GM15510 (cell line): Measurements from ENCODE around the gene CDC42EP2.

Source experiments
- POLR2A ChIP-seq: IDR thresholded peaks from 3 replicates; pipeline ENCODE4 v1.6.1; 2011; ENCODE audit warnings: borderline replicate concordance; ENCODE audit not compliant: insufficient read length; ENCODE audit errors: extremely low read depth

Gene CDC42EP2

GRCh38 chr11:65293909-65294381 lies 20.7 kb upstream of the CDC42EP2 start:
- no peak for TF ChIP-seq POLR2A

GRCh38 chr11:65295001-65295400 lies 19.7 kb upstream of the CDC42EP2 start:
- no peak for TF ChIP-seq POLR2A

GRCh38 chr11:65295571-65296341 lies 18.9 kb upstream of the CDC42EP2 start:
- TF ChIP-seq POLR2A, result no peak

GRCh38 chr11:65297026-65297672 lies 17.5 kb upstream of the CDC42EP2 start:
- no peak for TF ChIP-seq POLR2A

- no peak for TF ChIP-seq POLR2A
Observed at GRCh38 chr11:65298131-65298535, 16.5 kb upstream of the CDC42EP2 start.

- no peak for TF ChIP-seq POLR2A
Observed at GRCh38 chr11:65298655-65299179, 15.9 kb upstream of the CDC42EP2 start.

- TF ChIP-seq POLR2A, result no peak
Observed at GRCh38 chr11:65300621-65301275, 13.9 kb upstream of the CDC42EP2 start.

GRCh38 chr11:65301491-65302329 lies 13.0 kb upstream of the CDC42EP2 start:
- TF ChIP-seq POLR2A, result no peak

GRCh38 chr11:65303555-65303954 lies 11.1 kb upstream of the CDC42EP2 start:
- TF ChIP-seq POLR2A, result no peak

GRCh38 chr11:65304110-65304509 lies 10.6 kb upstream of the CDC42EP2 start:
- no peak for TF ChIP-seq POLR2A

- TF ChIP-seq POLR2A, result no peak
Observed at GRCh38 chr11:65304613-65305012, 10.1 kb upstream of the CDC42EP2 start.

GRCh38 chr11:65305501-65306268 lies 9.0 kb upstream of the CDC42EP2 start:
- no peak for TF ChIP-seq POLR2A
